HUES64 (cell line): ENCODE data around the gene RNGTT.

Source experiments
- H3K27ac ChIP-seq: 2 replicates; pipeline ENCODE4 v1.7.0; 2013; ENCODE audit warnings: low read depth, low read length, inconsistent platforms
- H3K27me3 ChIP-seq: 2 replicates; pipeline ENCODE4 v1.6.1; 2013; ENCODE audit warnings: mild to moderate bottlenecking, low read length; ENCODE audit not compliant: insufficient read depth
- H3K36me3 ChIP-seq: 2 replicates; pipeline ENCODE4 v1.6.1; 2013; ENCODE audit warnings: mild to moderate bottlenecking, low read length; ENCODE audit not compliant: insufficient read depth
- H3K4me1 ChIP-seq: 2 replicates; pipeline ENCODE4 v1.6.1; 2013; ENCODE audit warnings: mild to moderate bottlenecking, low read length, moderate library complexity; ENCODE audit not compliant: insufficient read depth
- H3K4me3 ChIP-seq: 2 replicates; pipeline ENCODE4 v1.5.1; 2013; ENCODE audit warnings: mild to moderate bottlenecking, low read length, moderate library complexity
- H3K9ac ChIP-seq: 2 replicates; pipeline ENCODE4 v1.6.1; 2013; ENCODE audit warnings: mild to moderate bottlenecking, low read depth, low read length
- H3K9me3 ChIP-seq: 2 replicates; pipeline ENCODE4 v1.6.1; 2013; ENCODE audit warnings: low read depth, low read length; ENCODE audit not compliant: insufficient read depth
- WGBS: fragments of 150-250, 120-280 bp; methylation state at CpG from one replicate; pipeline ENCODE4 v1.1.7; 2013; ENCODE audit warnings: missing lambda C conversion rate; 5-methylcytosine and 5-hydroxymethylcytosine counted together

Gene RNGTT

GRCh38 chr6:88566746-88567534 lies 396.5 kb downstream of the RNGTT start:
- no peaks in the 10 kb centered on the region for H3K36me3 ChIP-seq
- H3K27me3 ChIP-seq: no peaks in the 10 kb centered on the region
- no peaks in the 10 kb centered on the region for H3K4me1 ChIP-seq
- H3K4me3 ChIP-seq: no peak overlapping the region
- peaks cover 24% of the 10 kb centered on the region for H3K9me3 ChIP-seq
- 86% methylated on average over 8 of the region's 8 CpGs for WGBS
- no peak overlapping the region for H3K9ac ChIP-seq
- H3K27ac ChIP-seq: no peak overlapping the region

- Histone ChIP-seq H3K9ac (no peak overlapping the region), H3K27ac (no peak overlapping the region), H3K27me3 (no peaks in the 10 kb centered on the region), H3K4me3 (no peak overlapping the region), H3K36me3 (no peaks in the 10 kb centered on the region), H3K4me1 (no peaks in the 10 kb centered on the region), H3K9me3 (peaks cover 20% of the 10 kb centered on the region)
- WGBS: 87% methylated on average over 6 of the region's 6 CpGs
Measured at GRCh38 chr6:88565836-88566235, 397.6 kb downstream of the RNGTT start.

- H3K4me1 ChIP-seq: no peaks in the 10 kb centered on the region
- peaks cover 18% of the 10 kb centered on the region for H3K9me3 ChIP-seq
- H3K9ac ChIP-seq: no peak overlapping the region
- no peak overlapping the region for H3K4me3 ChIP-seq
- 96% methylated on average over 7 of the region's 7 CpGs for WGBS
- no peaks in the 10 kb centered on the region for H3K27me3 ChIP-seq
- H3K27ac ChIP-seq: no peak overlapping the region
- H3K36me3 ChIP-seq: no peaks in the 10 kb centered on the region
Measured at GRCh38 chr6:88565409-88565811, 398.0 kb downstream of the RNGTT start.

GRCh38 chr6:88563277-88563625 lies 400.2 kb downstream of the RNGTT start:
- Histone ChIP-seq H3K27ac (no peak overlapping the region), H3K9ac (no peak overlapping the region), H3K4me3 (no peak overlapping the region), H3K27me3 (no peaks in the 10 kb centered on the region), H3K36me3 (no peaks in the 10 kb centered on the region), H3K4me1 (no peaks in the 10 kb centered on the region), H3K9me3 (no peaks in the 10 kb centered on the region)
- WGBS: 96% methylated on average over 8 of the region's 8 CpGs

DNA sequence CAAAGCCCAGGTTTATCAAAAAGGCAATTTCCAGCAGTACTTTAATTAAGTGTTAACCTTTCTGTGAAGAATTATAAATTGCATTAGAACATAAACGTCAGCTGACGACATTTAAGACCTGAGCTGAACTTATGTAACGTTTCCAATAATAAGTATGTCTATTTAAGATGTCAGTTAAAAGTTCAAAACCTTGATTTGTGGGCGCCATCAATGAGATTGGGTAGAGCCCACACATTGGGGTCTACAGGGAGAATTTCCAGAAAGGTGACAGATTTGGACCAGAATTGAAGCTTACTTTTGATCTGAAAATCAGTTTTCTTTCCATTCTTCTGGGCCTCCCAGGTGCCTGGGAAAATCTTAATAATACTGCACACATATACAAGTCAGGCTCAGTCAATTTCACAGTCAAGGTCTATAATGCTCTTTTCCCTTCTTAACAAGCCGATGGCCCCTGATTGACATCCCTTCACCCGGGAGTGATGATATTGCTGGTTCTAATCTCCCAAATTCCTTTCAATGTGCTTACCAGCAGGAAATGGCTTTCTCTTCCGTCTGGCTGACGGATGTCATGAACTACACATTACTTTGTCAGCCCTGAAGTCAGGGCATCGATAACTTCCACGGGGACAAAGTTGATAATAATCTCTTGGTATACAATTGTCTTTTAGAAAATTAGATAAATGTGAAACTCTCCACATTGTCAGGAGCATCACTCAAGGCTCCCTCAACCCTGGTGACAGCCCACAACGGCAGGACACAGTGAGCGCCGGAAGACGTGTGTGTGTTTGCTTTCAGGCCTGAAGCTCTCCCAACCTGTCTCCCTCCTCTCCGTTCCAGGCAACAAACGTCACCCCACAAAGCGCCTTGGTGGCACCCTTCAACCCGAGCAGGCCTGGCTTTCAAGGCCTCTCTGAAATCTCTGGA lies 400.8 kb downstream of the RNGTT start:
- 94% methylated on average over 18 of the region's 18 CpGs for WGBS
- Histone ChIP-seq H3K9me3 (no peaks in the 10 kb centered on the region), H3K9ac (no peak overlapping the region), H3K36me3 (no peaks in the 10 kb centered on the region), H3K4me3 (no peak overlapping the region), H3K27ac (no peak overlapping the region), H3K27me3 (no peaks in the 10 kb centered on the region), H3K4me1 (no peaks in the 10 kb centered on the region)

GRCh38 chr6:88561954-88562315 lies 401.5 kb downstream of the RNGTT start:
- H3K27me3 ChIP-seq: no peaks in the 10 kb centered on the region
- H3K9ac ChIP-seq: no peak overlapping the region
- H3K36me3 ChIP-seq: no peaks in the 10 kb centered on the region
- H3K4me3 ChIP-seq: no peak overlapping the region
- no peak overlapping the region for H3K27ac ChIP-seq
- WGBS: 88% methylated on average over 1 of the region's 1 CpG
- H3K4me1 ChIP-seq: no peaks in the 10 kb centered on the region
- H3K9me3 ChIP-seq: no peaks in the 10 kb centered on the region

- H3K9ac ChIP-seq: no peak overlapping the region
- 90% methylated on average over 8 of the region's 10 CpGs for WGBS
Measured at GRCh38 chr6:88561034-88561953, 402.1 kb downstream of the RNGTT start.

More at GRCh38 chr6:88561034-88561953, 402.1 kb downstream of the RNGTT start:
- Histone ChIP-seq H3K9me3 (no peaks in the 10 kb centered on the region), H3K4me3 (no peak overlapping the region), H3K27me3 (no peaks in the 10 kb centered on the region), H3K36me3 (no peaks in the 10 kb centered on the region), H3K27ac (no peak overlapping the region), H3K4me1 (no peaks in the 10 kb centered on the region)
